Neuronal stem cell (in vitro differentiated cells): Measurements from ENCODE around the gene SH2D4B.

Experiments used
- DNase-seq: peaks from one replicate; pipeline ENCODE4 v3.0.0-alpha.2; 2013; ENCODE audit warnings: low spot score
- H2AFZ ChIP-seq: one replicate; pipeline ENCODE4 v1.6.1; 2013; ENCODE audit warnings: mild to moderate bottlenecking, low read length, inconsistent platforms
- H2AK5ac ChIP-seq: 2 replicates; pipeline ENCODE4 v1.6.1; 2013; ENCODE audit warnings: low read depth, mild to moderate bottlenecking, inconsistent platforms, low read length, moderate library complexity, mixed read lengths
- H2BK120ac ChIP-seq: 2 replicates; pipeline ENCODE4 v1.6.1; 2013; ENCODE audit warnings: low read depth, mild to moderate bottlenecking, inconsistent platforms, low read length, moderate library complexity, mixed read lengths
- H2BK12ac ChIP-seq: one replicate; pipeline ENCODE4 v1.6.1; 2013; ENCODE audit warnings: low read length, inconsistent platforms
- H2BK15ac ChIP-seq: 2 replicates; pipeline ENCODE4 v1.6.1; 2013; ENCODE audit warnings: mild to moderate bottlenecking, low read length, inconsistent platforms, mixed read lengths
- H2BK5ac ChIP-seq: one replicate; pipeline ENCODE4 v1.6.1; 2013; ENCODE audit warnings: inconsistent platforms, mild to moderate bottlenecking, low read length, moderate library complexity
- H3K14ac ChIP-seq: one replicate; pipeline ENCODE4 v1.6.1; 2013; ENCODE audit warnings: low read length, inconsistent platforms
- H3K18ac ChIP-seq: 2 replicates; pipeline ENCODE4 v1.6.1; 2013; ENCODE audit warnings: low read length, inconsistent platforms
- H3K23ac ChIP-seq: 2 replicates; pipeline ENCODE4 v1.6.1; 2013; ENCODE audit warnings: low read depth, mild to moderate bottlenecking, mixed read lengths, low read length, inconsistent platforms; ENCODE audit not compliant: poor library complexity
- H3K27ac ChIP-seq: replicated peaks from 3 replicates; pipeline ENCODE4 v1.5.1; 2013; ENCODE audit warnings: low read length, inconsistent platforms
- H3K27me3 ChIP-seq, 3 experiments: 2 replicates each; pipeline ENCODE4 v1.6.1; 2013; ENCODE audit warnings: low read length in 3 of 3, mild to moderate bottlenecking in 2 of 3, inconsistent platforms in 1 of 3, low read depth in 1 of 3, mixed read lengths in 1 of 3, moderate library complexity in 1 of 3; ENCODE audit not compliant: control insufficient read depth in 3 of 3, insufficient read depth in 3 of 3
- H3K36me3 ChIP-seq, 2 donors: replicated peaks in 1 of 2; 2 replicates each; pipeline ENCODE4 v1.6.1; 2013; ENCODE audit warnings: low read length in 2 of 2; ENCODE audit not compliant: control insufficient read depth in 2 of 2, insufficient read depth in 2 of 2
- H3K4ac ChIP-seq: 2 replicates; pipeline ENCODE4 v1.6.1; 2013; ENCODE audit warnings: inconsistent platforms, mild to moderate bottlenecking, low read length, moderate library complexity
- H3K4me1 ChIP-seq, 2 donors: 1 replicate in 1 of 2; 2 replicates in 1 of 2; pipeline ENCODE4 v1.6.1; 2013; ENCODE audit warnings: low read length in 2 of 2, low read depth in 1 of 2; ENCODE audit not compliant: control insufficient read depth in 2 of 2, insufficient read depth in 1 of 2
- H3K4me2 ChIP-seq: one replicate; pipeline ENCODE4 v1.6.1; 2013; ENCODE audit warnings: mild to moderate bottlenecking, low read length, inconsistent platforms; ENCODE audit not compliant: insufficient read depth, poor library complexity, severe bottlenecking
- H3K4me3 ChIP-seq, 2 donors: 2 replicates each; pipeline ENCODE4 v1.5.1; 2013; ENCODE audit warnings: low read length in 2 of 2, mild to moderate bottlenecking in 2 of 2, inconsistent platforms in 1 of 2, moderate library complexity in 1 of 2
- H3K79me1 ChIP-seq: one replicate; pipeline ENCODE4 v1.6.1; 2013; ENCODE audit warnings: low read depth, mild to moderate bottlenecking, inconsistent platforms, low read length, moderate library complexity
- H3K9ac ChIP-seq: one replicate; pipeline ENCODE4 v1.6.1; 2013; ENCODE audit warnings: mild to moderate bottlenecking, low read depth, low read length, inconsistent platforms; ENCODE audit not compliant: poor library complexity
- H3K9me3 ChIP-seq, 2 donors: replicated peaks in 1 of 2; 2 replicates each; pipeline versions ENCODE3 to v1.6.1; 2013; ENCODE audit warnings: low read length in 2 of 2, mild to moderate bottlenecking in 2 of 2, inconsistent platforms in 1 of 2, low read depth in 1 of 2, mixed read lengths in 1 of 2, moderate library complexity in 1 of 2; ENCODE audit not compliant: control insufficient read depth in 2 of 2, insufficient read depth in 1 of 2
- H4K8ac ChIP-seq: one replicate; pipeline ENCODE4 v1.6.1; 2013; ENCODE audit warnings: low read depth, mild to moderate bottlenecking, inconsistent platforms, low read length, moderate library complexity
- H4K91ac ChIP-seq: one replicate; pipeline ENCODE4 v1.6.1; 2013; ENCODE audit warnings: low read length, low read depth, mild to moderate bottlenecking, inconsistent platforms; ENCODE audit not compliant: poor library complexity
- WGBS, 2 donors: extraction: QIAGEN DNeasy Blood & Tissue Kit; methylation state at CpG; one replicate each; pipeline ENCODE4 v1.1.7; 2013; ENCODE audit warnings: missing lambda C conversion rate in 2 of 2, mixed read lengths in 1 of 2; ENCODE audit not compliant: insufficient read length in 2 of 2, insufficient replicate concordance in 1 of 2; ENCODE audit errors: extremely low coverage in 2 of 2; 5-methylcytosine and 5-hydroxymethylcytosine counted together

SH2D4B gene

DNA sequence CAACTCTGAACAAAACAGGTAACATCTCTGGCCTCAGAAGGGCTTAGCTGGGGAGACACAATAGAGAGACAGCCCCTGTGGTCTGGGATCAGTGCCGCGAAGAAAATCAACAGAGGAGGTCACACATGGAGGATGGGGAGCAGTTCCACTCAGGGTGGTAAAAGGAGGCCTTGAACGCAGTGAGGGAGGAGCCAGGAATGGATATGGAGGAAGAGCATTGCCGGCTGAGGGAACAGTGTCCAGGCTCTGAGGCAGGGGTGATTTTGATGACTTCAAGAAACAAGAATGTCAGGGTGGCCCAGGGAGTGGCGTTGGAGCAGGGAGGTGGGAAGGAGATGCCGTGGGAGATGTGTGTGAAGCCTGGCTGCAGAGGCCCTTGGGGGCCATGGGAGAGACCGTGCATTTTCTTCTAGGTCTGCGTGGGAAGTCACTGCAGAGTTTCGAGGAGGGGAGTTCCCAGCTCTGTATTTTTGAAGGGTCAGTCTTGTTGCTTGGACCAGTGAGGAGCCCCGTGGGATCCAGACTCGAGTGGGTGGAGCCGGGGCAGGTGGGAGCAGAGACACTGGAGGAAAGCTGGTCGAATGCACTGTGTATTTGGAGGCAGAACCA, 35.7 kb upstream of the SH2D4B start:
- Histone ChIP-seq H2BK15ac (no peak overlapping the region), H3K27me3 (no peaks in the 10 kb centered on the region), H4K8ac (no peak overlapping the region), H3K9me3 (no peaks in the 10 kb centered on the region), H2AK5ac (no peak overlapping the region), H2BK120ac (no peak overlapping the region), H3K4me1 (peaks cover 41 to 57% of the 10 kb centered on the region in 2 donors), H2AFZ (no peak overlapping the region), H3K79me1 (peaks cover 22% of the 10 kb centered on the region), H3K27ac (no peak overlapping the region), H2BK12ac (no peak overlapping the region), H2BK5ac (no peak overlapping the region), H3K14ac (no peak overlapping the region), H3K4me3 (no peak overlapping the region), H3K9ac (no peak overlapping the region), H3K4ac (no peak overlapping the region), H3K23ac (no peak overlapping the region), H4K91ac (no peak overlapping the region), H3K18ac (no peak overlapping the region), H3K36me3 (peaks cover 4 to 57% of the 10 kb centered on the region in 2 donors), H3K4me2 (no peak overlapping the region)
- no peak for DNase-seq
- WGBS, 2 donors = no CpG with 5 or more reads among the region's 13 CpGs

GRCh38 chr10:80502621-80503583, 34.8 kb upstream of the SH2D4B start:
- H3K23ac ChIP-seq = no peak overlapping the region
- peaks cover 37 to 56% of the 10 kb centered on the region in 2 donors for H3K4me1 ChIP-seq
- no peak overlapping the region for H3K4me3 ChIP-seq
- no peak overlapping the region for H4K91ac ChIP-seq
- no peak overlapping the region for H2BK12ac ChIP-seq
- H2AK5ac ChIP-seq = no peak overlapping the region
- H2BK5ac ChIP-seq = no peak overlapping the region
- no peaks in the 10 kb centered on the region for H3K27me3 ChIP-seq
- no peak overlapping the region for H3K9ac ChIP-seq
- H2AFZ ChIP-seq = no peak overlapping the region
- H3K9me3 ChIP-seq = no peaks in the 10 kb centered on the region
- peaks cover 7 to 57% of the 10 kb centered on the region in 2 donors for H3K36me3 ChIP-seq
- no peak for DNase-seq
- peaks cover 21% of the 10 kb centered on the region for H3K79me1 ChIP-seq
- no peak overlapping the region for H3K18ac ChIP-seq
- H3K27ac ChIP-seq = no peak overlapping the region
- no peak overlapping the region for H3K4me2 ChIP-seq
- no peak overlapping the region for H3K14ac ChIP-seq
- no peak overlapping the region for H2BK15ac ChIP-seq
- H3K4ac ChIP-seq = no peak overlapping the region
- WGBS, 2 donors = no CpG with 5 or more reads among the region's 13 CpGs
- no peak overlapping the region for H4K8ac ChIP-seq
- H2BK120ac ChIP-seq = no peak overlapping the region

- Histone ChIP-seq H2BK5ac (no peak overlapping the region), H4K8ac (no peak overlapping the region), H3K36me3 (peaks cover 11 to 60% of the 10 kb centered on the region in 2 donors), H3K18ac (no peak overlapping the region), H2AK5ac (no peak overlapping the region), H3K4me2 (no peak overlapping the region), H3K23ac (no peak overlapping the region), H3K4me3 (no peak overlapping the region), H3K9me3 (no peaks in the 10 kb centered on the region), H2BK12ac (no peak overlapping the region), H3K27me3 (no peaks in the 10 kb centered on the region), H3K9ac (no peak overlapping the region), H3K27ac (peak overlapping the region; percentile 2), H3K79me1 (peaks cover 24% of the 10 kb centered on the region), H3K4me1 (peaks cover 30 to 49% of the 10 kb centered on the region in 2 donors), H2AFZ (no peak overlapping the region), H2BK15ac (no peak overlapping the region), H3K4ac (no peak overlapping the region), H4K91ac (no peak overlapping the region), H2BK120ac (no peak overlapping the region), H3K14ac (no peak overlapping the region)
- WGBS, 2 donors = no CpG with 5 or more reads among the region's 7 CpGs
- no peak for DNase-seq
These were observed 34.0 kb upstream of the SH2D4B start for GRCh38 chr10:80503584-80504157.
